ENCODE results near the gene GP1BB.
A peak's percentile ranks its signal among the peaks of the same experiment; 100 is the strongest.

The GP1BB gene

GRCh38 chr22:19766511-19767426 lies 43.4 kb downstream of the GP1BB start:
- no peak for TF ChIP-seq GATA1 (IDR thresholded peaks at IDR 0.05; ENCODE audit: low read depth, low read length)
- TF ChIP-seq POLR2A (IDR thresholded peaks at IDR 0.05; ENCODE audit: low read length) = no peak
- DNase-seq = peak; percentile 33 to 53

DNA sequence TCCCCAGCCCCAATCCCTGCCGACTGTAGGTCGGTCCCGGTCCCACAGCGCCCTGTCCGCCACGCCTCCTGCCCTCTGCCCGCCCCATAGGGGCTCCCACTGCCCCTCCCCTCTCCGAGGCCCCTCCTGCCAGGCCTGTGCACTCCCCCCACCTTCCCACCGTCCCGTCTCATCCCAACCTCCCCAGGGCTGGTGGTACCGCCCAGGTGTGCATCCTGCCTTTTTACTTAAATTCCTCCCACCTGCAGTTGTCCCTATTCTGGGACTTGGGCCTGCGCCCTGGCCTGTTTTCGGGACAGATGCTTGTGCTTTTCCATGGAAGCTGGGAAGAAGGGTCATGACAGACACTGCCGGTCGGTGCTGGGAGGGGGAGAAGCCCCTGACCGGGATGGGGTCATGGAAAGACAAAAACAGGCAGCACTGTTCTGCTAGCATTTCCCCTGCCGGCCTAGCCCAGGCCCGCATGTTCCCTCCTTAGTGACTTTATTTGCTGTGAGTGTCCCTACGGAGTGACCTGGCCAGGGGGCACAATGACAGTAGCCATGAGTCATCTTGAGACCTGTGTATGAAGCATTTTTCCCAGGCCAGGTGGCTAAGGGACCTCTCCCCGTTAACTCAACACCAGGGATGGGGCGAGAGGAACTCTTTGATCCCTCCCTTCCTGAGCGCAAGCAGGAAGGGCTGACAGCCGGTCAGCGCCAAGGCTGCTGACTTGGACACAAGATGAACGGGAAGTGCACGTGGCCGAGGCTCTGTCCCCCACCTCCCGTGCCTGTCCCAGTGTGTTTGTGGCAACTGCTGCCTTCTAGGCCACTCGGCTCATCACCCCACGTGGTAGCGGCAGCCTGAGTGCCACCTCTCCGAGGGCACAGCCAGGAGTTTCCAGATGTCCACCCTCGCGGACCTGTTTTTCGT lies 44.3 kb downstream of the GP1BB start:
- TF ChIP-seq POLR2A (IDR thresholded peaks at IDR 0.05; ENCODE audit: low read length) (no peak), GATA1 (IDR thresholded peaks at IDR 0.05; ENCODE audit: low read depth, low read length) (no peak)
- DNase-seq = no peak

DNA sequence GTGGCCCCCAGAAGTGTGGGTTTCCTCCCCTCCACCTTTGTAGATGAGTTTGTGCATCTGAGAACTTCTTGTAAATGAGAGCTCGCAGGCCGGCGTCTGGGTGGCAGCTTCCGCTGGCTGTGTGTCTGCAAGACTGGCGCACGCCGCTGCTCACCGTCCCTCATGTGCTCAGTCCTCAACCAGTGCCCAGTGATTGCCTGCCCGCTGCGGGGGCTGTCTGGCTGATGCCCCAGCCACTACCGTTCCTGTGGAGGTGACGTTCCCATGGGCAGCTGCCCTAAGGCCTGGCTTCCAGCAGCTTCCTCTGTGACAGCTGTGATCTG lies 46.0 kb downstream of the GP1BB start:
- TF ChIP-seq GATA1 (IDR thresholded peaks at IDR 0.05; ENCODE audit: low read depth, low read length) = no peak
- no peak for TF ChIP-seq POLR2A (IDR thresholded peaks at IDR 0.05; ENCODE audit: low read length)
- no peak for DNase-seq

- no peak for DNase-seq
- TF ChIP-seq GATA1 (IDR thresholded peaks at IDR 0.05; ENCODE audit: low read depth, low read length) = no peak
- no peak for TF ChIP-seq POLR2A (IDR thresholded peaks at IDR 0.05; ENCODE audit: low read length)
Observed at GRCh38 chr22:19770349-19771220, 47.2 kb downstream of the GP1BB start.

GRCh38 chr22:19772422-19772672 lies 49.0 kb downstream of the GP1BB start:
- TF ChIP-seq GATA1 (IDR thresholded peaks at IDR 0.05; ENCODE audit: low read depth, low read length) = no peak
- no peak for DNase-seq

DNA sequence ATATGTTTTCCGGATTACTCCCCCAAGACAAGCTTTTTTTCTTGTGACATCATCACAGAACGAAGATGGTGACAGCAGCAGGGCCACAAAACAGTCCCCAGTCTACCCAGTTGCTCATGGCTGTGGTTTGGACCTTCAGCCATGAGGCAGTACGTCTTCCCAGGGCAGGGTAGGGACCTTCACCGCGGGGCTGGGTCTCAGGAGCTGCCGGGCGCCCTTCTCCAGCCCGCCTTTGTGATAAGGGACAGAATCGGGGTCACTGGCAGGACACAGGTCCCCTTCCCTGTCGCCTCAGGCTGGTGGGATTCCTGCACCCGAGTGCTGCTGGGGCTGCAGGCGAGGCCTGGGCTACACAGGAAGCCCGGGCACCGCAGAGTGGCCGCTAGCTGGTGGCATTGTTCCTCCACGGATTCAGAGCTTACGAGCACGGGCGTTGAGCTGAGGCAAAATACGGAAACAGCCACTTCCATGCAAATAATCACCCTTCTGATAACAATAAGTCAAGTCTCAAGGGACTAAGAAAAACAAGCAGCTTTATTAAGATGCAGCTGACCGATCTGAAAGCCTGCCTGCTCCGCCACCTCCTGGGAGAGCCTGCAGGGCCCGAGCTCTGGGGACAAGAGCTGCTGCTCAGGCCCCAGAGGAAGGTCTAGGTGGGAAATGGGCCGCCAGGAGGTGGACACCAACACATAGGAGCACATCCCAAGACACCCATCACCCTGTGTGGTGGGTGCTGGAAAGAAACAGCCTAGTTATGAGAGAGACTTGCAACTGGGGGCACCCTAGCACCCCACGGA lies 49.5 kb downstream of the GP1BB start:
- no peak for DNase-seq
- no peak for TF ChIP-seq GATA1 (IDR thresholded peaks at IDR 0.05; ENCODE audit: low read depth, low read length)
- no peak for TF ChIP-seq POLR2A (IDR thresholded peaks at IDR 0.05; ENCODE audit: low read length)

- no peak for DNase-seq
- no peak for TF ChIP-seq GATA1 (IDR thresholded peaks at IDR 0.05; ENCODE audit: low read depth, low read length)
- TF ChIP-seq POLR2A (IDR thresholded peaks at IDR 0.05; ENCODE audit: low read length) = no peak
Observed at GRCh38 chr22:19773470-19774040, 50.2 kb downstream of the GP1BB start.
